Erythroblast (primary cell): ENCODE measurements around the gene HS6ST1.
"Not testable (repeated sequence)": the region's sequence is repeated elsewhere in the genome, so short reads cannot be mapped to it uniquely, and the experiment has no call there.

Experiments
- DNase-seq, 2 experiments: peaks; one replicate each; lab custom pipeline; 2025; lab: John Stamatoyannopoulos, UW
- GATA1 ChIP-seq: IDR thresholded peaks from 2 replicates; pipeline ENCODE4 v1.6.1; 2011; ENCODE audit warnings: low read depth, mild to moderate bottlenecking, control low read depth, low read length, moderate library complexity
- POLR2A ChIP-seq: IDR thresholded peaks from 2 replicates; pipeline ENCODE4 v1.6.1; 2011; ENCODE audit warnings: mild to moderate bottlenecking, low read length

The HS6ST1 gene

GRCh38 chr2:128321784-128322714, 3.4 kb upstream of the HS6ST1 start:
- TF ChIP-seq GATA1 (no peak), POLR2A (no peak)
- peak; percentile 79 to 88 for DNase-seq

DNA sequence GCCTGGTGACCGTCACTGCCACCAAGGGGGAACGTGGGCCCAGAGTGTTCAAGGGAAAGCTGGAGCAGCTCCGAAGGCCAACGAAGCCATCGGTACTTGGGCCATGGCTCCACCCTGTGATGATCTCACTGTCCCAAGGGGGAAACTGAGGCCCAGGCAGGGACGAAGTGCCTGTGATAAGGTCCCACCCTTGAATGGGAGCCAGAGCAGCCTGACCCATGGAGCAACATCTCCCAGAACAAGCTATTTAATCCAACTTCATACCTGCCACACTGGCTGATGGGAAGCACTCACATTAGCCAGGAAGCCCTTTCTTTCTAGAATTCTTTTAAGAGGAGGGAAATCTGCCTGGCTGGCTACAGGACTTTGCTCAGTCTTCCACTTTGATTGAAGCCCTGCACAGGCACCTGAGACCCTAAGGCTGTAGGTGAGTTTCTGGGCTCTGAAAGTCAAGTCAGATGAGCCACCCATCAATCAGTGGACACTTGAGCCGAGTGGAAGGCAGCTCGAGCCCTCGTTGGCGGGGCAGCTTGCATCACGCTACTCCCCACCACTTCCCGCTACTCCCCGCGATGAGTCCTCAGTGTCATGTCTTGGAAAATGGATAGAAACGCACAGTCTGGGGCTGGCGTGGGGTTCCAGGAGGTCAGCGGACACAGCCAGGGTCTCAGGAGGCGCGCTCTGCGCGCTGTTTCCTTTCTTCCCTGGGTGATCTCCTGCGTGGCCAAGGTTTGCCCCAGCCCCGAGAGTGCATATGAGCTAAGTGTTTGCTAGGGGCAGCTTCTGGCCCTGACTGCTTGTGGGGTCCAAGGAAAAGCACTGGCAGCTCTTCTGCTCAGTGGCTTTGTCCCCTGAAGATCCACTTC, 2.5 kb upstream of the HS6ST1 start:
- TF ChIP-seq POLR2A (no peak), GATA1 (no peak)
- DNase-seq: peak in 1 of 2 experiments; percentile 22

DNA sequence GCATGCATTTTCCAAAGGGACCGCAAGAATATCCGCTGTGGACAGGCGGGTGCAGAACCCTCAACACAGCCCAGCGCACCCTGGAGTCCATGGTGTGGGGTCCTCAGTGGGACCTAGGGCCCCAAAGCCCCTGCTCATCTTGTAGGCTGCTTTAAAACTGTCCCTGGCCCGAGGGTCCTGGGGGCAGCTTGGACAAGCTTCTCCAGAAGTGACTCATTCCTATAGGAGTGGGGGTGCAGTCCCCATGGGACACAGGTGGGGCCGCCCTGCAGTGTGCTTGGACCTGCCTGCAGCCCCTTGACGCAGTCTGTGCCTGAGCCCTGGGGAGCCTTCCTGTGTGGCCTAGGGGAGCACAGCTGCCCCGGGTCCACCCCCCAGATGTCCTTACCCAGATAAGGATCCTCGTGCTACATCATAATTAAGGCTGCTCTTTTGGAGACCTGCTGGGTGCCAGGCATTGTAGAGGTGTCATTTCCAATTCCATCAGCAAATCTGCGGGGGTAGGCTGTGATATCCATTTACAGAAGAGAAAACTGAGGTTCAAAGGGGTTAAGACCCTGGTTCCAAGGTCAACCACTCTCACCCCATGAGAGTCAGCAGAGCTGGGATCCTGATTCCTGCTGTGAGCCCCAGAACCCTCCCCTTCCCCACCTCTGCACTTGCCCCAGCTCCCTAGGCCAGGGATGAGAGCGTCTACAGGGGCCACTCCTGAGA, 1.7 kb upstream of the HS6ST1 start:
- no peak for TF ChIP-seq GATA1
- TF ChIP-seq POLR2A: no peak
- peak; percentile 40 to 67 for DNase-seq

DNA sequence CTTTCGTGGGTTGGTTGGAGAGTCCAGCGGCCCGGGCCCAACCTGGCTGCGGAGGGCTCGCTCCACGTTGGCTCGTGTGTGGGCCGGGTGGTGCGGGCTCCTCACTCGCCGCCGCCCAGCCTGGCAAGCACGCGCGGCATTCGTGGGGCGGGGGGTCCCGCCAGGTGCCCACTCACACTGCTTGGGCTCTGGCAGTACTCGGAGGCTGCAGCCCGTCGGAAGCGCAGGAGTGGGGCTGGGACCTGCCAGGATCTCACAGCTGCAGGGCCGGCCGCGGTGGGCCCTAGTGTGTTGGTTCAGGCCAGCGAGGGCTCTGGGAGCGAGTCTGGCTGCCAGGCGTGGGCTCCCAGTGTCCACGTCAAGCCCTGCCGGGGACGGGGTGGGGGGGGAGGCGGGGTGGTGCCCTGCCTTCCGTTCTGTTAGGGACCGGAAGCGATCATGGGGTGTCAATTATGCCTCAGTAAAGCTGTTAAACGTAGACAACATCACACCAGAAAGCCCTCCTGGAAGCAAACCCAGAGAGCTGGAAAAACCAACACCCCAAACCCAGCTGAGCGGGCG, 1.0 kb upstream of the HS6ST1 start:
- no peak for TF ChIP-seq POLR2A
- no peak for TF ChIP-seq GATA1
- DNase-seq: no peak

- DNase-seq: peak; percentile 58 to 59
Observed at GRCh38 chr2:128318245-128318644, 423 bp downstream of the HS6ST1 start.

- not testable (repeated sequence) for DNase-seq
Observed at GRCh38 chr2:128317899-128318225, 806 bp downstream of the HS6ST1 start.

- DNase-seq: peak; percentile 36 to 52
- no peak for TF ChIP-seq GATA1
- TF ChIP-seq POLR2A: no peak
Observed at GRCh38 chr2:128317181-128317898, 1.3 kb downstream of the HS6ST1 start.

GRCh38 chr2:128316777-128317180, 1.9 kb downstream of the HS6ST1 start:
- DNase-seq: no peak
- TF ChIP-seq GATA1 (no peak), POLR2A (no peak)

- no peak for DNase-seq
- no peak for TF ChIP-seq GATA1
- no peak for TF ChIP-seq POLR2A
Observed at GRCh38 chr2:128315829-128316776, 2.6 kb downstream of the HS6ST1 start.

DNA sequence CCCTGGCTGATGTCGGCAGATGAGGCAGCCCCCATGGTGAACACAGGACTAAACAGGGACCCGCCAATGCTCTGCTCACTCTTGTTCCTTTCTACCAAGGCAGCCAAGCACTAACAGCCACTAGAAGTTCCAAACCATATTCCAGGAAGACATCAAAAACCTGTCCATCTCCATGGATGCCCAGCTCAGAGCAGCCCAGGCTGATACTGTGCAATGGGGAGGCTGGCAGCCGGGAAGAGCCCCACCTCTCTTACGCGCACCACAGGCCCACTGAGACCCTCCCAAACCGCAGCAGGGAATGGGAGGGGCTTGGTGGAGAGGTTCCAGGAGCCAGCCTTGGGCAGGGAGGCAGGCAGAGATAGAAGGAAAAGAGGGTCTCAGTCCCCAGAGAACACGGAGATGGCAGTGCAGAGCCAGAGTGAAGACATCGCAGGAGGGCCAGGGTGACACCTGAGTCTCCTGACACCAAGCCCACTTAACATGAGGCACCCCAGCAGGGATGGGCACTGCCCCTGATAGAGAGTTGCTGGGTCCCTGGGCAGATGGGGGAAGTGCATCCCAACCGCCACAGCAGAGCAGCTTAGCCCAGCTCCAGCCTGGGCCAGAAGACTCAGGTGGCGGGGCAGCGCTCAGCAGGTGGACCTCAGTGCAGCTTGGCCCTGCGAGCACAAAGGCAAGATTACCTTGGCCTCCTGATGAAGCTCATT, 3.4 kb downstream of the HS6ST1 start:
- DNase-seq: no peak

GRCh38 chr2:128314348-128315121, 4.1 kb downstream of the HS6ST1 start:
- TF ChIP-seq POLR2A (no peak), GATA1 (no peak)
- DNase-seq: no peak

More for the DNA sequence above, 3.4 kb downstream of the HS6ST1 start:
- TF ChIP-seq GATA1 (no peak), POLR2A (no peak)
